ENCODE data around the gene PLEKHM3. TPM values are rescaled to one million over a fixed set of nuclear protein-coding genes. Genes with fewer than 3 reads are reported as not detected.

The PLEKHM3 gene
- total and polyA plus RNA-seq, 2 experiments from 2014 or later, result 3.9 to 8.8 TPM

GRCh38 chr2:207775473-207775872 lies 249.9 kb downstream of the PLEKHM3 start (continued):
- TF ChIP-seq CTCF (conservative IDR thresholded peaks at IDR 0.05; ENCODE audit: low read depth in 2 of 2), result no peak
- TF ChIP-seq EZH2 (IDR thresholded peaks at IDR 0.05; ENCODE audit: low read depth, unreplicated experiment), result no peak
- TF ChIP-seq ZNF114 (CRISPR knock-in tag; IDR thresholded peaks at IDR 0.05), result no peak
- no peak for TF ChIP-seq JUNB (IDR thresholded peaks at IDR 0.05; ENCODE audit: unreplicated experiment)
- TF ChIP-seq REST (IDR thresholded peaks at IDR 0.05; ENCODE audit: unreplicated experiment), result no peak
- TF ChIP-seq ETS1 (IDR thresholded peaks at IDR 0.05), result no peak
- no peak for TF ChIP-seq STAT1 (IDR thresholded peaks at IDR 0.05; ENCODE audit: unreplicated experiment)
- no peak for TF ChIP-seq EZH2phosphoT487 (IDR thresholded peaks at IDR 0.05; ENCODE audit: unreplicated experiment)
- no peak for TF ChIP-seq CREB1 (CRISPR knock-in tag; IDR thresholded peaks at IDR 0.05; ENCODE audit: low read depth)

GRCh38 chr2:207772844-207773205 lies 252.5 kb downstream of the PLEKHM3 start:
- H3K27me3 Mint-ChIP-seq (ENCODE audit: insufficient read depth, low read depth, poor library complexity), result peaks cover 18% of the 10 kb centered on the region
- H3K4me3 Mint-ChIP-seq, result no peak overlapping the region
- ATAC-seq (no peak), DNase-seq (ENCODE audit: low spot score) (no peak)
- Histone ChIP-seq H3K4me2 (no peak overlapping the region), H3K36me3 (ENCODE audit: insufficient read depth) (no peaks in the 10 kb centered on the region), H3K27ac (ENCODE audit: low read depth) (peak overlapping the region; percentile 84), H3F3A (replicated peaks; ENCODE audit: low read depth) (peaks cover 14% of the 10 kb centered on the region), H3K79me2 (replicated peaks; ENCODE audit: insufficient read depth) (peaks cover 16% of the 10 kb centered on the region), H3K4me1 (ENCODE audit: insufficient read depth) (peaks cover 20% of the 10 kb centered on the region), H4K20me1 (replicated peaks; ENCODE audit: insufficient read depth) (no peaks in the 10 kb centered on the region; the same call in 1 of the 2 replicates), H3K4me3 (no peak overlapping the region), H3K9me2 (ENCODE audit: insufficient read depth) (no peaks in the 10 kb centered on the region), H2AFZ (no peak overlapping the region), H3K27me3 (ENCODE audit: insufficient read depth) (peaks cover 6% of the 10 kb centered on the region)
- H3K27ac Mint-ChIP-seq, result peak overlapping the region; percentile 30
- no peaks in the 10 kb centered on the region; the same call in 2 of the 3 replicates for H3K9me3 Mint-ChIP-seq
- H3K36me3 Mint-ChIP-seq (ENCODE audit: low read depth), result peaks cover 5% of the 10 kb centered on the region
- peaks cover 34% of the 10 kb centered on the region for H3K4me1 Mint-ChIP-seq
- TF ChIP-seq ZNF462 (CRISPR knock-in tag; IDR thresholded peaks at IDR 0.05) (no peak), EZH2phosphoT487 (IDR thresholded peaks at IDR 0.05; ENCODE audit: unreplicated experiment) (no peak), STAT1 (IDR thresholded peaks at IDR 0.05; ENCODE audit: unreplicated experiment) (no peak), CTCF (conservative IDR thresholded peaks at IDR 0.05; ENCODE audit: low read depth in 2 of 2) (no peak)

Data from GM23338 (cell line).